Measurements from ENCODE around the gene ZDHHC14.

ZDHHC14 gene

DNA sequence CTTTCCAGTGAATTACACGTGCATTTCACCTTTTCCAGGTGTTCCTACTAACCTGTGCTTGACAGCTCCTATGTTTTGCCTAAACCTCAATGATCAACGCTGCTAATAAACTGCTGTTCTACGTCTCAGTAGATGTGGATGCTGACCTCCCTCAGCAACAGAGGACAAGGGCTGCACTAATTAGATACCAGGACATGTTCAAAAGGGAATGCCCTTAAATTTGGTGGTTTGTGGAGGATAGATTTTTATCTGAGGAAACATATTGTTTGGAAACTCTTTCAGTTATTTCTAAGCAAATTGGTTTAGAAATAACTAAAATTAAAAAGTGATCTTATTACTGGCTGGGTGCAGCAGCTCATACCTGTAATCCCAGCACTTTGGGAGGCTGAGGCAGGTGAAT lies 19.1 kb upstream of the ZDHHC14 start:
- no peaks in the 10 kb centered on the region for H3K27me3 ChIP-seq (ENCODE audit: insufficient read depth, low read length)
- H3K4me3 ChIP-seq (ENCODE audit: low read depth, low read length), result no peak overlapping the region
- H2AFZ ChIP-seq (ENCODE audit: low read length, unreplicated experiment), result no peak overlapping the region
- no peak overlapping the region for H3K27ac ChIP-seq (ENCODE audit: low read depth, low read length)
- no peaks in the 10 kb centered on the region for H3K36me3 ChIP-seq (ENCODE audit: insufficient read depth, low read length)
- no peaks in the 10 kb centered on the region for H3K79me2 ChIP-seq (ENCODE audit: control insufficient read depth, insufficient read depth, low read length, unreplicated experiment)
- no peaks in the 10 kb centered on the region for H3K4me1 ChIP-seq (ENCODE audit: control insufficient read depth, insufficient read depth, low read length, unreplicated experiment)

DNA sequence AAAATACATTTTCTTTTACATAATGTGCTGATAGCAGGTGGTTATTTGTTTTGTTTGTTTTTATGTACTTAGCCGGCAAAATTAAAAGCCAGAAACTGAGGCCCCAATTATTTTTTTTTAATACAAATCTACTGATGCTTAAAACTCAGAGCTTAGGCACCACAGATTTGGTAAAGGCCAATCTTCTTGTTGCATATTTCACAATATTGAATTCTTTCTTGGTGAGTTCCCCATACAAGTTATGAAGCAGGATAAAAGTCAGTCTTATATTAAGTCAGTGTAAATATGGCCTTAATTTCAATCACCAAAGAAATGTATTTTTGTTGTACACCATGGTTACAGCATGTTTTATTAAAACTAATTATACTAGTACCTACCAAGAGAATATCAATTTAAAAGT lies 16.3 kb upstream of the ZDHHC14 start:
- H3K4me3 ChIP-seq (ENCODE audit: low read depth, low read length), result no peak overlapping the region
- H3K4me1 ChIP-seq (ENCODE audit: control insufficient read depth, insufficient read depth, low read length, unreplicated experiment), result no peaks in the 10 kb centered on the region
- H3K79me2 ChIP-seq (ENCODE audit: control insufficient read depth, insufficient read depth, low read length, unreplicated experiment), result no peaks in the 10 kb centered on the region
- H3K27ac ChIP-seq (ENCODE audit: low read depth, low read length), result no peak overlapping the region
- no peaks in the 10 kb centered on the region for H3K36me3 ChIP-seq (ENCODE audit: insufficient read depth, low read length)
- H3K27me3 ChIP-seq (ENCODE audit: insufficient read depth, low read length), result no peaks in the 10 kb centered on the region
- H2AFZ ChIP-seq (ENCODE audit: low read length, unreplicated experiment), result no peak overlapping the region

GRCh38 chr6:157366648-157367047 lies 14.3 kb upstream of the ZDHHC14 start:
- Histone ChIP-seq H3K36me3 (ENCODE audit: insufficient read depth, low read length) (no peaks in the 10 kb centered on the region), H2AFZ (ENCODE audit: low read length, unreplicated experiment) (no peak overlapping the region), H3K79me2 (ENCODE audit: control insufficient read depth, insufficient read depth, low read length, unreplicated experiment) (no peaks in the 10 kb centered on the region), H3K4me1 (ENCODE audit: control insufficient read depth, insufficient read depth, low read length, unreplicated experiment) (no peaks in the 10 kb centered on the region), H3K27ac (ENCODE audit: low read depth, low read length) (no peak overlapping the region), H3K27me3 (ENCODE audit: insufficient read depth, low read length) (no peaks in the 10 kb centered on the region), H3K4me3 (ENCODE audit: low read depth, low read length) (no peak overlapping the region)

DNA sequence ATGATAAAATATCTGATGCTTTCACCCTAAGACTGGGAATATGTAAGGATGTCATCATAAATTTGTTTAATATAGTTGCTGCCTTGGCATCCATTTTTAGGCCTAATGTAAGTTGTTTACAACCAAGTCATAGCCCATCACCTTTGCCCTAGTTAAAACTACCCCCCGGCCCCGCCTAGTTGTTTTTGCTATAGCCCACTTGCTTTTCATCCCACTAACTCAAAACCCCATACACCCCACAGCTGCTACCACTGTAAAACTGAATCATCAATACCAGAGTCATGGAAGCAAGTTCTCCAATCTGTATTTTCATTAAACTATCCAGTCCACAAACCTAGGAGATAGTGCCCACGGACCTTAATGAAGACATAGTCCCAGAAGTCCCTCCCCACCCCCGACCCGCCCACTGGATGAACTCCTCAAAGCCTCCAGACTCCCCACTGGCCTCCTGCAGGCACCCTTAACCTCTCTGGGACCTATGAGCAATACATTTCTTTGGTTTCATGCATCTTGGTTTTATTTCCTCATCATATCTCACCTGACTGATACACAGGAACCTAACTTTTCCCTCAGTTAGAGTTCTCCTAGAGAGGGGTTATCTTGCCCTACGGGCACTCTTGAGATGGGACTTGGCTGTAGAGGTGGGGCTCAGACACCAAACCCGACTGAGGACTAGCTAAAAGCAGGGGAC lies 12.5 kb upstream of the ZDHHC14 start:
- Histone ChIP-seq H2AFZ (ENCODE audit: low read length, unreplicated experiment) (no peak overlapping the region), H3K4me1 (ENCODE audit: control insufficient read depth, insufficient read depth, low read length, unreplicated experiment) (no peaks in the 10 kb centered on the region), H3K4me3 (ENCODE audit: low read depth, low read length) (no peak overlapping the region), H3K27me3 (ENCODE audit: insufficient read depth, low read length) (no peaks in the 10 kb centered on the region), H3K27ac (ENCODE audit: low read depth, low read length) (no peak overlapping the region), H3K36me3 (ENCODE audit: insufficient read depth, low read length) (no peaks in the 10 kb centered on the region), H3K79me2 (ENCODE audit: control insufficient read depth, insufficient read depth, low read length, unreplicated experiment) (no peaks in the 10 kb centered on the region)

DNA sequence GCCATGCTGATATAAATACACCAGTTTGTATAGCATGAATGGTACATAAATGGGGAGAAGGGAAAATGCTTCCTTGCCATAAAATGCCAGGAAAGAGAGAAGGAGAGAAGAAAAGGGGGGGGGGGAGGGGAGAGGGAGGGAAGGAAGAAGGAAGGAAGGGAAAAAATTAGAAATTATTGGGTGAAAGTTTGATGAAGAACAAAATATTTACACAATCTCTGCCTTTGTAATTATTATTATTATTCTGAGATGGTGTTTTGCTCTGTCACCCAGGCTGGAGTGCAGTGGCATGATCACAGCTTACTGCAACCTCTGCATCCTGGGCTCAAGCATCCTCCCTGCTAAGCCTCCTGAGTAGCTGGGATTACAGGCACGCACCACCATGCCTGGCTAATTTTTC lies 10.2 kb upstream of the ZDHHC14 start:
- no peaks in the 10 kb centered on the region for H3K27me3 ChIP-seq (ENCODE audit: insufficient read depth, low read length)

DNA sequence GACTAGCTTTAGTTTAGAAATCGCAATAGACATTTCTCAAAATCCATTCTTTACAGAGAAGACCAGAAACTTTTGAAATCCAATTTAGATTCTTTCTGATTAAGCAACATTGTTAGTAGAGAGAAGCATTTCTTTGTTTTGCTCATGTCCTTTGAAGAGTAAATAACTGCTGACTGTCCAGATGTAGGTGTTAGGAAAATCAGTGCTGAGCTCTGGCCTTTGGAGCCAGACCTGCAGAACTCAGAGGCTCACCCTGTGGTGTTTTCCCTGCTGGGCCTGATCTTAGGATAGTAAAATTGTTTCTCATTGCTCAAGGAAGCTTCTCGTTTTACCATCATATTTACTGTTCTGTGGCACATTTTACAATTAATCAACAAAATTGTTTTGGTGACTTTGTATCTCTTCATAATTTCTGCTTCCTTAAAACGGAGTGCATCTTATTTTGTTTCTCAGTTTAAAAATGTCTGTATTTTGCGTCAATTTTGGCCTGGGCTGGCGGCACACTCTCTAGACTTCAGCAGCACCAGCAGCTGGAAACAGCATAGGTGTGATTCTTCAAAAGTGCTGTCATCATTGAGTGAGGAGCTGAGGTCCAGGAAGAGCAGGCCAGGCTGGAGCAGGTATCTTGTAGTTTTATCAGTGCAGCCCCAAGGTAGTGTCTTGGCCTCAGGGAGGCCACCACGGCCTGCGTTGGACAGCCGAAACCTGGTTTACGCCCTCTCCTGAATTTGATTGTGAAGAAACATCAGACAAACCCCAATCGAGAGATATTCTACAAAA lies 8.3 kb upstream of the ZDHHC14 start:
- Histone ChIP-seq H3K79me2 (ENCODE audit: control insufficient read depth, insufficient read depth, low read length, unreplicated experiment) (no peaks in the 10 kb centered on the region), H3K4me1 (ENCODE audit: control insufficient read depth, insufficient read depth, low read length, unreplicated experiment) (no peaks in the 10 kb centered on the region), H3K4me3 (ENCODE audit: low read depth, low read length) (no peak overlapping the region), H3K36me3 (ENCODE audit: insufficient read depth, low read length) (no peaks in the 10 kb centered on the region), H3K27ac (ENCODE audit: low read depth, low read length) (no peak overlapping the region), H2AFZ (ENCODE audit: low read length, unreplicated experiment) (no peak overlapping the region), H3K27me3 (ENCODE audit: insufficient read depth, low read length) (no peaks in the 10 kb centered on the region)

More for the DNA sequence above, 10.2 kb upstream of the ZDHHC14 start:
- Histone ChIP-seq H3K36me3 (ENCODE audit: insufficient read depth, low read length) (no peaks in the 10 kb centered on the region), H2AFZ (ENCODE audit: low read length, unreplicated experiment) (no peak overlapping the region), H3K27ac (ENCODE audit: low read depth, low read length) (no peak overlapping the region), H3K4me1 (ENCODE audit: control insufficient read depth, insufficient read depth, low read length, unreplicated experiment) (no peaks in the 10 kb centered on the region), H3K4me3 (ENCODE audit: low read depth, low read length) (no peak overlapping the region), H3K79me2 (ENCODE audit: control insufficient read depth, insufficient read depth, low read length, unreplicated experiment) (no peaks in the 10 kb centered on the region)

GRCh38 chr6:157374889-157375443 lies 6.0 kb upstream of the ZDHHC14 start:
- H3K4me3 ChIP-seq (ENCODE audit: low read depth, low read length), result no peak overlapping the region
- no peaks in the 10 kb centered on the region for H3K36me3 ChIP-seq (ENCODE audit: insufficient read depth, low read length)
- H2AFZ ChIP-seq (ENCODE audit: low read length, unreplicated experiment), result no peak overlapping the region
- H3K79me2 ChIP-seq (ENCODE audit: control insufficient read depth, insufficient read depth, low read length, unreplicated experiment), result no peaks in the 10 kb centered on the region
- peaks cover 3% of the 10 kb centered on the region for H3K4me1 ChIP-seq (ENCODE audit: control insufficient read depth, insufficient read depth, low read length, unreplicated experiment)
- no peaks in the 10 kb centered on the region for H3K27me3 ChIP-seq (ENCODE audit: insufficient read depth, low read length)
- no peak overlapping the region for H3K27ac ChIP-seq (ENCODE audit: low read depth, low read length)

DNA sequence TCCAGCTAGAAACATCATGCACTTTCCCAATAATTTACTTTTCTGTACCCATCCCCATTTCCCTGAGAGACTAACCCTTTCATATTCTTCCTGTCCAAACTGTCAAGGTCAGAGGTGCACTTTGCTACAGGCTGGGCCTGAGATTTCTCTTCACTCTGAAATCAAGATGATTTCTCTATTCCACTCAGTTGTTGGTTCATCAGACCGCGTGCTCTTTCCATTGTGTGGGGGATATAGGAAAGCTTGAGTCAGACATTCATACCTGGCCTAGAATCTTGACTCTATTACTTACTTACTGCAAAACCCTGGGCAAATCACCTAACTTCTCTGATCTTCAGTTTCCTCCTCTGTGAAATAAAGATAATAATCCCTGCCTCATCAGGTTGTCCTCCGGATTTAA lies 4.7 kb upstream of the ZDHHC14 start:
- H3K27ac ChIP-seq (ENCODE audit: low read depth, low read length), result no peak overlapping the region
- peaks cover 3% of the 10 kb centered on the region for H3K4me1 ChIP-seq (ENCODE audit: control insufficient read depth, insufficient read depth, low read length, unreplicated experiment)
- H2AFZ ChIP-seq (ENCODE audit: low read length, unreplicated experiment), result no peak overlapping the region

DNA sequence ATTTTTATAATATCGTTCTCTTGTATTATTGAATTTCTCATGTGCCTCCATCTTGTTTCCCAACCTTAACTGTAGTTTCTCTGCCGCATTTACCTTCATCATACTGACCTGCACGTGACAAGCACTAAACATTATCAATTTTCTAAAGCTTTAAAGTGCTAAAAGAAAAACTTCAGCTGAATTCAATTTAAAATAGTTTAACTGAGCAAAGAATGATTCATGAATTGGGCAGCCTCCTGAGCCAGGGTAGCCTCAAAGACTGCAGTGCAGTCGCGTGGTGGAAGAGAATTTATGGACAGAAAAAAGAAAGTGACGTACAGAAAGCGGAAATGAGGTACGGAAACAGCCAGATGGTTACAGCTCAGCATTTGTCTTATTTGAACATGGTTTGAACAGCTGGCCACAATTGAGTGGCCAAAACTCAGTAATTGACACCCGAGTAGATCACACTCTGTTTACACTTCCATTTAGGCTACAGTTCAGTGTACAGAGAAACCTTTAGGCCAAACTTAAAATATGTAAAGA lies 4.2 kb upstream of the ZDHHC14 start:
- no peak overlapping the region for H2AFZ ChIP-seq (ENCODE audit: low read length, unreplicated experiment)
- H3K79me2 ChIP-seq (ENCODE audit: control insufficient read depth, insufficient read depth, low read length, unreplicated experiment), result no peaks in the 10 kb centered on the region
- no peaks in the 10 kb centered on the region for H3K36me3 ChIP-seq (ENCODE audit: insufficient read depth, low read length)
- H3K27ac ChIP-seq (ENCODE audit: low read depth, low read length), result no peak overlapping the region
- no peaks in the 10 kb centered on the region for H3K27me3 ChIP-seq (ENCODE audit: insufficient read depth, low read length)
- no peak overlapping the region for H3K4me3 ChIP-seq (ENCODE audit: low read depth, low read length)
- peaks cover 3% of the 10 kb centered on the region for H3K4me1 ChIP-seq (ENCODE audit: control insufficient read depth, insufficient read depth, low read length, unreplicated experiment)

More for the DNA sequence above, 4.7 kb upstream of the ZDHHC14 start:
- H3K27me3 ChIP-seq (ENCODE audit: insufficient read depth, low read length), result no peaks in the 10 kb centered on the region
- no peak overlapping the region for H3K4me3 ChIP-seq (ENCODE audit: low read depth, low read length)
- no peaks in the 10 kb centered on the region for H3K79me2 ChIP-seq (ENCODE audit: control insufficient read depth, insufficient read depth, low read length, unreplicated experiment)
- no peaks in the 10 kb centered on the region for H3K36me3 ChIP-seq (ENCODE audit: insufficient read depth, low read length)

DNA sequence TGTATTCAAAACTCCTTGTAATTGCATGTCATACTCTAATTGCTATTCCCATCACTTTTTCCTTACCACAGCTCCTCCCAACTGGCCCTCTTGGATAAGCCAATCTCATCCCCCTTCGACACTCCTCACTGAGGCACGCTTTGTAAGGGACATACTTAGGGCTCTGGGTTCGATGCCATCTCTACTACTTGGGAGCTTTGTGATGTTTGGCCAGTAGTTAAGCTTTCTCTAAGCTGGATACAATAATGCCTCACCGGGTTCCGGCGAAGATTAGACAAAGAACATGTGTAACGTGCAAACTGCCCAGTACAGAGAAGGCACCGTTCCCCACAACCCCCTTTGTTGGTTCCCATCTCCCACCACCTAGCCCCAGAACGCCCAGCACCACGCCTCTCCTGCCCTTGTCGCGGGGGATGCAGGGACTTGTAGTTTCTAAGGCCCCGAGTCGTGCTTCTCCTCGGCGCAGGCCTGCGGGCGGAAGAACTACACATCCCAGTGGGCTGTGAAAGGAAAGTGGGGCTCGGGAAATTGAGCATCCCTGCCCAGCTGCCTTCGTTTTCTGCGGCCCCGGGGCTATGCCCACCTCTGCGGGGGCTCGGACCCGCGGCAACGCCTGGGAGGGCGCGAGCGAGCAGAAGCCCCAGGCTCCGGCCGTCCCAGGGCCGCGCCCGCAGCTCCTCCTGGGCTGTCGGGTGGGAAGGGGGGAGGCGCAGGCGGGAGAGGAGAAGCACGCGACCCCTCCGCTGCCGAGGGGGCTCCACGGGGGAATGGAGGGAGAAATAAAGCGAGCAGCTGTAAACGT lies 1.1 kb upstream of the ZDHHC14 start:
- peak overlapping the region; percentile 84 for H2AFZ ChIP-seq (ENCODE audit: low read length, unreplicated experiment)
- peaks cover 6% of the 10 kb centered on the region for H3K4me1 ChIP-seq (ENCODE audit: control insufficient read depth, insufficient read depth, low read length, unreplicated experiment)
- H3K27ac ChIP-seq (ENCODE audit: low read depth, low read length), result peak overlapping the region; percentile 22; the same call in 1 of the 2 replicates
- no peaks in the 10 kb centered on the region for H3K27me3 ChIP-seq (ENCODE audit: insufficient read depth, low read length)
- H3K79me2 ChIP-seq (ENCODE audit: control insufficient read depth, insufficient read depth, low read length, unreplicated experiment), result peaks cover 10% of the 10 kb centered on the region
- peak overlapping the region; percentile 85 for H3K4me3 ChIP-seq (ENCODE audit: low read depth, low read length)
- H3K36me3 ChIP-seq (ENCODE audit: insufficient read depth, low read length), result no peaks in the 10 kb centered on the region

Measured in ACC112 (cell line).